Hippocampal formation (tissue), 2 donors: Measurements from ENCODE around the gene LINC00632.
A peak's percentile ranks its signal among the peaks of the same experiment; 100 is the strongest.
"Not testable (repeated sequence)": the region's sequence is repeated elsewhere in the genome, so short reads cannot be mapped to it uniquely, and the experiment has no call there.

ENCODE experiments used
- DNase-seq, 2 donors: peaks; one replicate each; lab custom pipeline; 2025; lab: John Stamatoyannopoulos, UW

Gene LINC00632

DNA sequence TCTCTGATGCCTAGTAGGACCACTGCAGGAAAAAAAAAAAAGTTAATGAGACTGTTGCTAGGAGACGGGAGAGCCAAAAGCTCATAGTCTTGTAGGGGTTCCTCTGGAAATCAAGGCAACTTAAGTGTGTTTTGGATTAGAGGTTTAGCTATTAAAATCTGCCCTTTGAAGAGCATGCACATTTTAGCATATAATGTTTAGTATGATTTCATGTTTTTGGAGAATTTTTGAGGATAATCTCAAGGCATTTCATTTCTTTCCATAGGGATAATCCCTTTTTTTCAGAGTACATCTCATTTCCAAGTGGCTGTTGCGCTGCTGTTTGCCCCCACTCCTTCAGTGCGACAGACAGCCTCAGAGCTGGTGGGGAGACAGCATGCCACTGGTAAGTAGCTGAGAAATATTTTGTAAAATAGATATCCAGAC lies at the start of gene LINC00632:
TSS of gene LINC00632 (plus strand) at position 339 of the 426 bp plus-strand sequence.
- peak; percentile 26 to 60 for DNase-seq

DNA sequence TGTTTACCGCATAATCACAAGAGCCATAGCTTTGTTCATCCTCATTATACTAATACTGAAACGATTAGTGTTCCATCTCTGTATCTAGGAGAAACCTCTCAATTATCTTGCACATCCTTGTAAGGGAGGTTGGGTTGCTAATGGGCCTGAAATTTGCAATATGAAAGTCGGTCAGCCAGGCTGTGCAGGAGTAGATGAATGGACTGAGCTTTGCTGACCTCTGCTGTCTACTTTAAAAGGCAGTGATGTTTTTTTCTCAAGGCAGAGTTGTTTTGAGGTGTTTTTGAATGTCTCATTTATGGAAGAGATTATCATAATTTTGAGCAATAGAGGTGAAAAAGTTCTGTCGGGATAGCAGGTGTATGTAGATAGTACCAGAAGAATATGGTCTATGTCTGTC lies 47.9 kb upstream of the LINC00632 start:
- peak in 1 of 2 donors; percentile 6 for DNase-seq

DNA sequence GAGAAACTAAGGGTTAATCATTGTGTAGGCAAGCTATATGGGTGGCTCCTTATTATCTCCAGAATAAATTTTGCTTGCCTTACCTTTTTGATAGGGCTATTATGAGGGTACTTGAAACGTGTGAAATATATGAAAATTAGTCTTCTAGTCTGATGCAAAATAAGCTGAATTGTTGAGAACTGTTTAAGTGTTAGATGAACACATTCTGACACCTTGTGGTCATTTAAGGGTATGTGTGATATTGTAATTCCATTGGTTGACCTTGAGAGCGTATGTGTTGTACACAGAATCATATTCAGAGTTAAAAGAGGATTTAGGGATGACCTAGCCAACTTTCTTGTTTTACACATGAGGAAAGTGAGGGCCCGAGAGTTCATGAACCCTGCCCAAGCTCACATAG lies 44.6 kb upstream of the LINC00632 start:
- DNase-seq: peak in 1 of 2 donors; percentile 52

DNA sequence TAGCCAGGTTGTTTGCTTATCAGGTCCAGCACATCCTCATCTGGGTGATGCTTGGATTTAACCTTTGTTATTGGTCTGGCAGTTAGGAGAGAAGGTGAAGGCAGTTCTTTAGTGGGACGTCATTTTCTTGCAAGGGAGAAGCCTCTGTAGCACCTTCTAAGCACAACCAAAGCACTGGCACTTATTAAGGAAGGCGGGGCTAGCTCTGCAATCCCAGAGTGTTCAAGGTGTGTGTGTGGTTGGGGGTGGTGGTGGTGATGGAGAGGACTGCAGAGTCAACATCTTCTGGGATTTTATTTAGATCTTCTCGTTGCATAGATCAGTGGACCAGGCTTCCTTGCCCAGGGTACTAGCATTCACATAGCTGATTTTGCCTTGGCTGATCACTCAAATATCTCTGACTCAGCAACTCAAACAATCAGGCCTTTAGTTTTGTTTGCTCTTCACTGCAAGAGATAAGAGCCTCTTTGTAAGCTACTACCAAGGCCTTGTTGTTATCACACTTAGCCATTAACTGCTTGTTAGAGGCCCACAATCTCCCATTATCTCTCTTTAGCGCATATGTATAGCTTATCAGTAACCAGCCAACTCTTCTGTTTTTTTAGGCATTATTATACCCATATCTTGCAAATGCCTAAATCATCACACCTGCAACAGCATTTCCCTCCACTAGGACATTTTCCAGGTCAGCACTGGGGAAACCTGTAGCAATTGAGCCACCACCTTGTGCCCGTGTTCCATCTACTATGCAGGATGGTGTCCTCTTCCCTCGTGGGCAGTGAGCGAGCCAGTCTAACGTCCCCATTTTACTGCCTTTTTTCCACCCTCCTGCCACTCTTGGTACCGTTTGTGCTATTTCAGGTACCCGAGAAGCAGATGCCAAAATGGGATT lies 36.5 kb upstream of the LINC00632 start:
- DNase-seq: peak in 1 of 2 donors; percentile 85

DNA sequence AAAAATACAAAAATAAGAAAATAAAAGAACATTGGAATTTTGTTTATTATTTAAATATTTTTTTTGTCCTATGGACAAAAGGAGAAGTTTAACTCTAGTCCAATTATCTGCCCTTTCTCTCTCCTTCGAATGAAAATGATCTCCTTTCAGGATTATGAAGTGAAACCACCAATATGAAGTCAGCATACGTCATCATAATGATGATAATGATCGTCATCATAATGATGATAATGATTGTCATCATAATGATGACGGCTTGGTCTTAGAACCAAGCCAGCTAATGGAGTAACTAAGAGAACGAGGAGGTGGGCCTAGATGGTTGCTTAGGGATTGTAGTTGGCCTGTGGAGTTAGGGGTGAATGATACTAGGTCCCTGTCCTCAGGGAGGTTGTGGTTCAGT lies 21.9 kb upstream of the LINC00632 start:
- DNase-seq: no peak

GRCh38 chrX:140691596-140691995 lies 18.0 kb upstream of the LINC00632 start:
- DNase-seq: not testable (repeated sequence)

- DNase-seq: no peak
These were observed 11.9 kb upstream of the LINC00632 start for GRCh38 chrX:140697618-140698017.

GRCh38 chrX:140701480-140701879 lies 8.1 kb upstream of the LINC00632 start:
- peak in 1 of 2 donors; percentile 34 for DNase-seq

- peak; percentile 52 to 83 for DNase-seq
These were observed 1.2 kb downstream of the LINC00632 start for GRCh38 chrX:140710710-140711109.

DNA sequence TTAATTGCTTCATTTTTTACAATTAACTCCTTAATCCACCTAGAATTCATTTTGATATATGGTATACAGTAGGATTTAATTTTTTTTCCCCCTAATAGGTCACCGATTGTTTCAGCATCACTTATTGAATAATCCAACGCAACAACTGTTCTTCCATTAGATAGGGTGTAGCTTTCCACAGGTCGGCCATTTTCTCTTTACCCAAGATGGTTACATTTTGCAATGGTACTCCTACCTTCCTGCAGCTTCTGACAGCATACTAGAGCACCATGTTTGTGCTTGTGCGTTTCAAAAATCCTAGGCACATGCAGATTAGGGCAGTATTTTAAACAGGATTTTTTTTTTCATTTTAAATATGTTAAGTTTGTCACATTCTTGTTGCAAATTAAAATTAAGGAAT lies 2.3 kb downstream of the LINC00632 start:
- DNase-seq: no peak

- peak in 1 of 2 donors; percentile 52 for DNase-seq
These were observed 3.0 kb downstream of the LINC00632 start for GRCh38 chrX:140712413-140713173.

DNA sequence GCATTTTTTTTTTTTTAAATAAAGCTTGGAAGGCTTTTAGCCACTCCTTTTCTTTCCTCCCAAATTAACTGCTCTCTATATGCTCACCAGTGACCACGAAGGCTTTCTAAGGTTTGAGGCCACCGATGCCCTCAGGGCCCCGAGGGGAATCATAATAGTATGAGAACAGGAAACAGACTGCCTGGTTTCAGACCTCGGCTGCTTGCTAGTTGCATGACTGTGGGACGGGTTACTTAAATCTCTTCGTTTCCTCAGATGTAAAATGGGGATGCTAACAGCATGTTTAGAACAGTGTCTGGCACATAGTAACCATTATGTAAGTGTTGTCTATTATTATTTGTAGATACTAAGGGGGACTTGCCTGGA lies 3.6 kb downstream of the LINC00632 start:
- DNase-seq: no peak

DNA sequence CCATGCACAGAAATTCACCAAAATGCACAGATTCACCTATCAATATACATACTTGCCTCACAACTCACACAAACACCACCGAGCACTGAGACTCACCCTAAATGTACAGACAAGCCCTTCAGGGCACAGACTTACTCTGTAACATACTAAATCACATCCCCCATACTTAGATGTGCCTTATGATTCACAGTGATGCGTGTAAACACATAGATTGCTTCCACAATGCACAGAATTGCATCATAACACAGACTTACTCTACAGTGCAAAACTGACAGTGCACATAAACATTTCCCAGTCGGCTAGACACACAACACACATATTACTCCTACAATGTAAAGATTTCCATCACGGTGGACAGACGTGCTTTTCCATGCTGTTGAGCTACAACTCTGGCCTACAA lies 6.2 kb downstream of the LINC00632 start:
- no peak for DNase-seq

GRCh38 chrX:140723121-140723715 lies 13.7 kb downstream of the LINC00632 start:
- no peak for DNase-seq

- DNase-seq: no peak
These were observed 14.8 kb downstream of the LINC00632 start for GRCh38 chrX:140724309-140724708.

DNA sequence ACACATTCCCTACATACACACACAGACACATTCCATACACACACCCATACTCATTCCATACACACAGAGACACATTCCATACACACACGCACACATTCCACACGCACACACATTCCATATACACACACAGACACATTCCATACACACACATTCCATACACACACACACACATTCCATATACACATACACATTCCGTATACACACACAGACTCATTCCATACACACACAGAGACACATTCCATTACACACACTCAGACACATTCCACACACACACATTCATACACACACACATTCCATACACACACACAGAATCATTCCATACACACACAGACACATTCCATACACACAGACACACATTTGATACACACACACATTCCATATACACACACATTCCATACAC lies 15.2 kb downstream of the LINC00632 start:
- DNase-seq: no peak

DNA sequence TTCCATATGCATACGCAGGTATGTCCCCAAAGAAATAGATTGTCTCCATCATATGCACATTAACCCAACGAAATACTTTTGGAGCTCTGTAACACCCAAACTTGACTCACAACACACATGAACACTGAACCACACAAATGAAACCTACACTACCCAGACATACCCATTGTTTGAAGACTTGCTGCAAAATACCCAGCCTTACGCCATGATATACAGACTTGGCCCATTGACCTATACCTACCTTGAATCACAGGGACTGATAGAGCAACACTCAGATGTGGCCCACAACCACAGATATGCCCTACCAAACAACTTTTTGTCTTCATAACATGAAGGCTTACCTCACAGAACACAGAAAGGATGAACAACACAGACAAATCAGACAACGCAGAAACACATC lies 15.9 kb downstream of the LINC00632 start:
- DNase-seq: no peak

DNA sequence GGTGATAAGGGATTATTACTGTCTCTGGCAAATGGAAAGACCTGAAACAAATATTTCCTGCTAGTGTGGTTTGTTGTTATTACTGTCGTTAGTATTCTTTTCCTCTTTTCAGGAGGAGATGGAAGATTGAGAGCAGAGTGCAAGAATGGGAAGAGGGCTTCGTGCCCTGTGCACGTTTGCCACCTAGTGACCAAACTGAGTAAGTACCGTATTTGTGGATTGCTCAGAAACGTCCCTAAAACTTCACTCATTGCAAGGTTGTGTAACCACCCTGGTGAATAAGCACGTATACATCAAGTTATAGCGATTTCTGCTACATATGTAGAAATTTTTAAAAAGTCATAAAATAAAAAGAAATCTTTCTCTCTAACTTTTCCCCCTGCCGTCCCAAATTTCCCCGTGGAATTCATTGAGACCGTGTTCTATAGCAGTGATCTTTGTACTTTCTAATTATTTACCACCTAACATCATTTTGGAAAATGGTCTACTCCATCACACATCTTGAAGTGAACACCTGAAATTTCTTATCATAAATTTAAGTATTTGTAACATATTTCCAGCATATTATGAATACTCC lies 24.3 kb downstream of the LINC00632 start:
- DNase-seq: peak in 1 of 2 donors; percentile 61

DNA sequence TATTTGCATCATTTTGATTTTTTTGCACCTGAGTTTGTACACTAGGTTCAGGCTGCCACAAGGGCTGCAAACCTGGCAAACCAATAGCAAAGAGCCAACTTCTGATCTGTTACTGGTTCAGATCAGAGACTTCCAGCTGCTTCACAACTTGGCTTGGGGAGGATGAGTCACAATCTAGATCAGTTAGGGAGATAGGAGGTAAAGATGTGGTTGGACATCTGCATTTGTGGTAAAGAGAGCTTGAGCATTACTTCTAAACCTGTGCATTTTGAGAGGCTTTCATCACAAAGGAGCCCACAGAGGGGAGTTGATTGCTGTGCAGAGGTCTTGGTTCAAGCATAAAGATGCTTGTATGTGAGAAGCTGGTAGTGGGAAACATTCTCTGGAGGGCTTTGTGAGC lies 34.5 kb downstream of the LINC00632 start:
- no peak for DNase-seq

DNA sequence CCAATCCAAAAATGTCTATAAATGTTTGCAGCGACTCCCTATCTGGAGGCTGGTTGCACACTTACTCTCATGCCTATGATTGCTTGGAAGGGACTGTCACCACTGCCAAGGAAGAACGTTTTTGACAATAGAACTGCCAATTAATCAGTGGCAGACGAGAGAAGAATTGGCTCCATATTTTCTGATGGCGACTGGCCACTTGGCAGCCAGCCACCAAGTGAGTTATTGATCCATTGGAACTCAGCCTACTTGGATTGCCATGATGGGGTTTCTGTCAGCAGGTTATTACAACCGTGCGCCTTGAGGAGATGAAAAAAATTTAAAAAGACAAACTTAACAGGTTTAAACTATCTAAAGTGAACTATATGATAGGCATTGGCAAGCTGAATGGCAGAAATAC lies 47.4 kb downstream of the LINC00632 start:
- DNase-seq: no peak

- DNase-seq: peak; percentile 14 to 64
These were observed 52.5 kb downstream of the LINC00632 start for GRCh38 chrX:140762061-140762460.

DNA sequence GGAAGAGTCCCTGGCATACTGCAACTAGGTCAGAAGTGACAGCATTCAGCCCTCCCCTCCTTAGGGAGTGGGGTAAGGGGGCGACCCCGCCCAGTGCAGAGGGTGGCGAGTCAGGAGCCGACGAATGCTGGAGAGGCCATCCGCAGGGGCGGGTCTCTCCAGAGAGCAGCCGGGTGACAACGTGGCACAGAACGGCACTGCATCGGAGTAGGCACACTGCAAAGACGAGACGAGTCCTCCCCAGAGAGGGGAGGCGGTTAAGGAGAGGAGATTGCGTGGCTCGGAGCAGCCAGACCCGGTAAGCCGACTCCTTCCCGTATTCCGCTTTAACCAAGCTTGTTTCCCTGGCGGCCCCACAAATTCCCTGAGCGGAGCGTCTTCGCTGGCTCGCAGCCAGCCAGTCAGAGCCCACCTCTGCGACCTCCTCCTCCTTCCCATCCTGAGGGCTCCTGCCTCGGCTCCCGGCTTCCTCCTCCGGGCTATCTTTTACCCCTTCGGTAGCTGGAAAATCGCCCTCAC lies 54.9 kb downstream of the LINC00632 start:
- DNase-seq: peak in 1 of 2 donors; percentile 20
